IMR-90 (cell line): ENCODE data around the gene PTPRN2. TPM values are rescaled to one million over a fixed set of nuclear protein-coding genes. Genes with fewer than 3 reads are reported as not detected.

Experiments used
- ATAC-seq: fragments of 200-7000 bp; cut with Tn5 transposase; 2 replicates; pipeline ENCODE4 v1.9.1; 2020; ENCODE audit warnings: low read depth, mild to moderate bottlenecking, moderate library complexity
- BruUV-seq: library from RNA; stranded (reverse); fragments of 400-500 nt; replicated peaks from 2 replicates; lab custom pipeline; 2021; lab: Mats Ljungman, UMichigan
- CTCF ChIA-PET: fragments of 300-600 bp; formaldehyde crosslinking; extraction: SDS; loops from one replicate; lab custom pipeline; 2021; ENCODE audit warnings: antibody characterized with exemption; lab: Yijun Ruan, JAX
- POLR2A ChIA-PET: fragments of 300-600 bp; sonication (Branson Sonifier 250); formaldehyde crosslinking; loops from one replicate; lab custom pipeline; 2022; ENCODE audit warnings: antibody characterized with exemption; ENCODE audit not compliant: unreplicated experiment; lab: Charles Lee
- DNase-seq: peaks from one replicate; pipeline ENCODE4 v3.0.0; 2013
- H2AFZ ChIP-seq: replicated peaks from 2 replicates; pipeline ENCODE3; 2013; ENCODE audit warnings: low read length, mild to moderate bottlenecking; ENCODE audit not compliant: poor library complexity
- H2AK5ac ChIP-seq: 2 replicates; pipeline ENCODE4 v1.6.1; 2013; ENCODE audit warnings: low read depth, low read length, inconsistent platforms
- H2AK9ac ChIP-seq: replicated peaks from 2 replicates; pipeline ENCODE3; 2013; ENCODE audit warnings: mild to moderate bottlenecking, low read depth, low read length, moderate library complexity; ENCODE audit not compliant: poor library complexity
- H2BK120ac ChIP-seq: 2 replicates; pipeline ENCODE4 v1.6.1; 2013; ENCODE audit warnings: low read depth, low read length, inconsistent platforms
- H2BK15ac ChIP-seq: 3 replicates; pipeline ENCODE4 v1.6.1; 2013; ENCODE audit warnings: low read depth, low read length, inconsistent platforms
- H2BK20ac ChIP-seq: 2 replicates; pipeline ENCODE4 v1.6.1; 2013; ENCODE audit warnings: low read depth, mild to moderate bottlenecking, inconsistent platforms, low read length, moderate library complexity
- H2BK5ac ChIP-seq: 2 replicates; pipeline ENCODE4 v1.6.1; 2013; ENCODE audit warnings: mild to moderate bottlenecking, low read depth, low read length, inconsistent platforms; ENCODE audit not compliant: poor library complexity, severe bottlenecking
- H3K14ac ChIP-seq: replicated peaks from 2 replicates; pipeline ENCODE4 v1.6.1; 2013; ENCODE audit warnings: low read depth, low read length, inconsistent platforms
- H3K18ac ChIP-seq: 2 replicates; pipeline ENCODE4 v1.6.1; 2013; ENCODE audit warnings: low read depth, low read length, control low read depth
- H3K23ac ChIP-seq: 2 replicates; pipeline ENCODE4 v1.6.1; 2013; ENCODE audit warnings: low read depth, low read length, inconsistent platforms
- H3K27ac ChIP-seq: 2 replicates; pipeline ENCODE4 v1.5.1; 2013; ENCODE audit warnings: mild to moderate bottlenecking, control low read depth, low read length; ENCODE audit not compliant: insufficient read depth
- H3K27me3 ChIP-seq: 2 replicates; pipeline ENCODE4 v1.6.1; 2013; ENCODE audit warnings: low read length; ENCODE audit not compliant: control insufficient read depth, insufficient read depth
- H3K36me3 ChIP-seq: 2 replicates; pipeline ENCODE4 v1.6.1; 2013; ENCODE audit warnings: low read length, mixed read lengths; ENCODE audit not compliant: control insufficient read depth, insufficient read depth
- H3K4ac ChIP-seq: 2 replicates; pipeline ENCODE4 v1.6.1; 2013; ENCODE audit warnings: low read depth, low read length, inconsistent platforms
- H3K4me1 ChIP-seq: 2 replicates; pipeline ENCODE4 v1.6.1; 2013; ENCODE audit warnings: low read length, mixed read lengths; ENCODE audit not compliant: control insufficient read depth, insufficient read depth
- H3K4me2 ChIP-seq: 2 replicates; pipeline ENCODE4 v1.6.1; 2013; ENCODE audit warnings: low read depth, mild to moderate bottlenecking, control low read depth, low read length, moderate library complexity
- H3K4me3 ChIP-seq: 2 replicates; pipeline ENCODE4 v1.5.1; 2013; ENCODE audit warnings: low read depth, mild to moderate bottlenecking, control low read depth, low read length, moderate library complexity; ENCODE audit not compliant: insufficient read depth
- H3K56ac ChIP-seq: 2 replicates; pipeline ENCODE4 v1.6.1; 2013; ENCODE audit warnings: low read length, inconsistent platforms; ENCODE audit not compliant: insufficient read depth; ENCODE audit errors: extremely low read depth
- H3K79me1 ChIP-seq, 2 experiments: 2 replicates each; pipeline ENCODE4 v1.6.1; 2013; ENCODE audit warnings: low read length in 2 of 2, inconsistent platforms in 1 of 2, low read depth in 1 of 2
- H3K9ac ChIP-seq: 2 replicates; pipeline ENCODE4 v1.6.1; 2013; ENCODE audit warnings: low read depth, low read length, control low read depth
- H3K9me1 ChIP-seq: 2 replicates; pipeline ENCODE4 v1.6.1; 2013; ENCODE audit warnings: low read length, inconsistent platforms; ENCODE audit not compliant: insufficient read depth
- H3K9me3 ChIP-seq: 2 replicates; pipeline ENCODE4 v1.6.1; 2013; ENCODE audit warnings: low read length; ENCODE audit not compliant: control insufficient read depth, insufficient read depth
- H4K20me1 ChIP-seq: 2 replicates; pipeline ENCODE4 v1.6.1; 2013; ENCODE audit warnings: low read length, inconsistent platforms; ENCODE audit not compliant: insufficient read depth
- H4K5ac ChIP-seq: 2 replicates; pipeline ENCODE4 v1.6.1; 2013; ENCODE audit warnings: mild to moderate bottlenecking, low read depth, low read length, control low read depth
- H4K8ac ChIP-seq, 2 experiments: 2 replicates each; pipeline ENCODE4 v1.6.1; 2013; ENCODE audit warnings: low read depth in 2 of 2, low read length in 2 of 2, control low read depth in 1 of 2, inconsistent platforms in 1 of 2
- H4K91ac ChIP-seq: 2 replicates; pipeline ENCODE4 v1.6.1; 2013; ENCODE audit warnings: low read depth, low read length, inconsistent platforms; ENCODE audit not compliant: insufficient read depth
- NFE2L2 ChIP-seq: fragments of 150-350 bp; IDR thresholded peaks from 2 replicates; pipeline ENCODE4 v1.6.1; 2016; ENCODE audit warnings: low read depth, mild to moderate bottlenecking, low read length
- WGBS, 2 experiments: methylation state at CpG; one replicate each; pipeline versions ENCODE4 v1.1.5 to v1.1.7; 2013; ENCODE audit warnings: missing lambda C conversion rate in 2 of 2; ENCODE audit not compliant: insufficient read length in 1 of 2; ENCODE audit errors: extremely low coverage in 2 of 2; 5-methylcytosine and 5-hydroxymethylcytosine counted together
- dilution Hi-C: fragments of 300-500 bp; cut with HindIII; formaldehyde crosslinking; loops from one replicate; pipeline ENCODE4 v1.14.3; 2018; ENCODE audit warnings: low sequenced_read_pairs; ENCODE audit not compliant: unreplicated experiment
- in situ Hi-C: fragments of 300-500 bp; cut with MboI; formaldehyde crosslinking; loops from 3 replicates; pipeline ENCODE4 v1.14.3; 2019; ENCODE audit warnings: low sequenced_read_pairs, inconsistent platforms, mixed read lengths
- intact Hi-C: fragments of 100-400 bp; cut with micrococcal nuclease; formaldehyde crosslinking; loops from 2 replicates; pipeline ENCODE4 v1.10.0; 2022
- polyA plus RNA-seq, 3 experiments: library from polyadenylated mRNA; depleted of rRNA; stranded (reverse); fragments of >200 nt; gene quantifications; 2 replicates each; pipeline ENCODE4 v1.2.3, GENCODE V29; 2012; ENCODE audit warnings: low replicate concordance in 1 of 3
- total RNA-seq: library from RNA; depleted of rRNA; stranded (reverse); fragments of >200 nt; gene quantifications from 2 replicates; pipeline ENCODE4 v1.2.3, GENCODE V29; 2012
- TF ChIP-seq, protein P1 (sequence below): fragments of 150-350 bp; IDR thresholded peaks from 2 replicates; pipeline ENCODE4 v1.6.1; 2017; ENCODE audit warnings: mild to moderate bottlenecking, antibody characterized with exemption, low read length, low read depth

The PTPRN2 gene
- total and polyA plus RNA-seq, 2 of the 4 experiments (the other 2 are of a cell fraction): 0.03 TPM; not detected in 1

DNA sequence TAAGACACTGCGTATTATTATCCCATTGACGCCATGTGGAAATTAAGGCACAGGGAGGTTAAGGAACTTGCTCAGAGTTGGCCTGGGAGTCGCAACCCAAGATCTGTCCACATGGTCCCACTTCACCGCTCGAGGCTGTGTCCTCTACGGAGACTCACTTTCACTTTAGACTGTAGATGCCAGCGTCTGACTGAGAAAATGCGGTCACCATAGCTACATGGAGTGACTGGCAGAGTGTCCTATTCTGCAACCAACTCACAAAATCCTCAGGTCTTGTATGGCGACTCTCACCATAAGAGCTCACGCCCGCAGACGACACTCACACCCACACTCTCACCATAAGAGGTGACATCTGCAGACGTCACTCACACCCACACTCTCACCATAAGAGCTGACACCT, 257.9 kb downstream of the PTPRN2 start:
- H3K23ac ChIP-seq: no peak overlapping the region
- no peak overlapping the region for H2AK9ac ChIP-seq
- H3K14ac ChIP-seq: no peak overlapping the region
- H3K36me3 ChIP-seq: no peaks in the 10 kb centered on the region
- H3K79me1 ChIP-seq: no peaks in the 10 kb centered on the region
- H3K4me2 ChIP-seq: no peak overlapping the region
- POLR2A ChIA-PET: no interaction called here
- in situ Hi-C loops (no loop called here), dilution Hi-C loops (no loop called here), intact Hi-C loops (no loop called here)
- no peaks in the 10 kb centered on the region for H4K20me1 ChIP-seq
- no peaks in the 10 kb centered on the region for H3K9me1 ChIP-seq
- H3K18ac ChIP-seq: no peak overlapping the region
- H2BK20ac ChIP-seq: no peak overlapping the region
- H2AK5ac ChIP-seq: no peak overlapping the region
- BruUV-seq: no TSS peak
- no peaks in the 10 kb centered on the region for H3K4me1 ChIP-seq
- no peak overlapping the region for H2AFZ ChIP-seq
- CTCF ChIA-PET: no interaction called here
- H3K4me3 ChIP-seq: no peak overlapping the region
- peaks cover 57% of the 10 kb centered on the region for H3K9me3 ChIP-seq
- H4K5ac ChIP-seq: no peak overlapping the region
- WGBS, 2 experiments: 100% methylated on average over 4 of the region's 13 CpGs; no CpG with 5 or more reads in 1 of the 2 experiments
- no peak overlapping the region for H3K56ac ChIP-seq
- no peaks in the 10 kb centered on the region for H3K27me3 ChIP-seq
- DNase-seq (no peak), ATAC-seq (no peak)
- no peak overlapping the region for H2BK120ac ChIP-seq
- H2BK5ac ChIP-seq: no peak overlapping the region
- H2BK15ac ChIP-seq: no peak overlapping the region
- H4K91ac ChIP-seq: no peak overlapping the region
- TF ChIP-seq NFE2L2: no peak
- TF ChIP-seq, protein P1, sequence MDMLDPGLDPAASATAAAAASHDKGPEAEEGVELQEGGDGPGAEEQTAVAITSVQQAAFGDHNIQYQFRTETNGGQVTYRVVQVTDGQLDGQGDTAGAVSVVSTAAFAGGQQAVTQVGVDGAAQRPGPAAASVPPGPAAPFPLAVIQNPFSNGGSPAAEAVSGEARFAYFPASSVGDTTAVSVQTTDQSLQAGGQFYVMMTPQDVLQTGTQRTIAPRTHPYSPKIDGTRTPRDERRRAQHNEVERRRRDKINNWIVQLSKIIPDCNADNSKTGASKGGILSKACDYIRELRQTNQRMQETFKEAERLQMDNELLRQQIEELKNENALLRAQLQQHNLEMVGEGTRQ: no peak
- no peak overlapping the region for H3K4ac ChIP-seq
- H3K9ac ChIP-seq: no peak overlapping the region
- H3K27ac ChIP-seq: no peak overlapping the region
- H4K8ac ChIP-seq: no peak overlapping the region
